ENCODE results near the gene ENTHD1. TPM values are rescaled to one million over a fixed set of nuclear protein-coding genes. Genes with fewer than 3 reads are reported as not detected.

The ENTHD1 gene
- total and polyA plus RNA-seq, 2 of the 8 experiments (the other 6 are each of a cell fraction or from before 2014, with no cell fraction given) = not detected

GRCh38 chr22:39809772-39810557 is 83.6 kb downstream of the ENTHD1 start:
- TF ChIP-seq KDM4A (IDR thresholded peaks at IDR 0.05; ENCODE audit: low read depth, low read length, severe bottlenecking) (no peak), POLR2A (IDR thresholded peaks at IDR 0.05; ENCODE audit: control extremely low read depth in 1 of 2, low read depth in 2 of 2, low read length in 2 of 2) (no peak), SIRT6 (IDR thresholded peaks at IDR 0.05; ENCODE audit: low read length) (no peak)
- Histone ChIP-seq H3K4ac (replicated peaks; ENCODE audit: insufficient read length, low read depth, low read length) (no peak overlapping the region), H3K9me3 (ENCODE audit: insufficient read depth in 2 of 2, low read depth in 1 of 2, low read length in 1 of 2) (no peaks in the 10 kb centered on the region), H3K14ac (ENCODE audit: insufficient read length) (no peak overlapping the region), H2AK5ac (ENCODE audit: low read depth, low read length) (no peak overlapping the region), H4K20me1 (replicated peaks in 1 of 2; ENCODE audit: control insufficient read depth in 1 of 2, insufficient read depth in 2 of 2, low read length in 2 of 2) (no peaks in the 10 kb centered on the region), H3K79me1 (ENCODE audit: low read depth, low read length) (no peaks in the 10 kb centered on the region; the same call in 1 of the 2 replicates), H4K91ac (replicated peaks; ENCODE audit: insufficient read length, low read length) (no peak overlapping the region), H2BK5ac (ENCODE audit: low read depth, low read length) (no peak overlapping the region), H3K4me2 (ENCODE audit: insufficient read depth in 1 of 2, low read depth in 2 of 2, low read length in 2 of 2) (no peak overlapping the region), H4K8ac (ENCODE audit: extremely low read depth, insufficient read depth, low read length) (no peak overlapping the region), H3K23ac (ENCODE audit: insufficient read length) (no peak overlapping the region), H3K9ac (replicated peaks in 1 of 4; ENCODE audit: extremely low read depth in 1 of 4, low read depth in 3 of 4, low read length in 3 of 4) (no peak overlapping the region), H4K5ac (ENCODE audit: insufficient read length, low read depth, low read length) (no peak overlapping the region), H3K4me3 (ENCODE audit: extremely low read depth in 1 of 4, insufficient read depth in 2 of 4, low read depth in 3 of 4, low read length in 4 of 4) (no peak overlapping the region), H2BK120ac (replicated peaks; ENCODE audit: low read depth, low read length) (no peak overlapping the region), H3K56ac (replicated peaks; ENCODE audit: insufficient read length, low read depth, low read length) (no peak overlapping the region), H2BK20ac (ENCODE audit: low read length) (no peak overlapping the region), H3K23me2 (ENCODE audit: low read depth, low read length) (no peaks in the 10 kb centered on the region), H2AFZ (ENCODE audit: low read length) (no peak overlapping the region), H2BK15ac (ENCODE audit: low read length) (no peak overlapping the region), H3K4me1 (replicated peaks in 1 of 4; ENCODE audit: control insufficient read depth in 3 of 4, insufficient read depth in 4 of 4, low read length in 3 of 4) (peaks cover 0 to 3% (median 0%) of the 10 kb centered on the region in 4 experiments; a peak in 1 of 7 replicates), H3K27ac (ENCODE audit: low read depth, low read length) (no peak overlapping the region), H3K36me3 (ENCODE audit: control insufficient read depth in 2 of 4, insufficient read depth in 4 of 4, low read length in 3 of 4) (no peaks in the 10 kb centered on the region), H3K27me3 (replicated peaks in 1 of 4; ENCODE audit: control insufficient read depth in 3 of 4, extremely low read depth in 1 of 4, insufficient read depth in 3 of 4, low read length in 3 of 4) (peaks cover 0 to 2% (median 0%) of the 10 kb centered on the region in 4 experiments; a peak in 3 of 7 replicates), H2BK12ac (ENCODE audit: low read depth, low read length) (no peak overlapping the region), H3K79me2 (ENCODE audit: control insufficient read depth in 1 of 2, insufficient read depth in 2 of 2, low read length in 2 of 2) (no peaks in the 10 kb centered on the region), H3K18ac (ENCODE audit: extremely low read depth, low read length) (no peak overlapping the region)
- POLR2A ChIA-PET (ENCODE audit: partially characterized antibody) = no interaction called here
- no peak for FAIRE-seq
- CTCF ChIA-PET (ENCODE audit: partially characterized antibody) = interaction anchor here (0.6 to 1.8 kb wide), 8 partner anchors 29 to 275 kb away, joined by 3 to 6 read pairs (median 4); no protein-coding TSS in a partner anchor
- no peak for DNase-seq (ENCODE audit: low read depth in 1 of 2, low spot score in 2 of 2)
- WGBS, 2 experiments (ENCODE audit: extremely low coverage in 1 of 2, insufficient coverage in 1 of 2, insufficient read length in 1 of 2, insufficient replicate concordance in 2 of 2, low coverage in 1 of 2, low lambda C conversion rate in 2 of 2, missing lambda C conversion rate in 1 of 2) = 82% methylated on average over 4 of the region's 4 CpGs; no CpG with 5 or more reads in 1 of the 2 experiments

All from H1 (cell line).